Subcutaneous abdominal adipose tissue (tissue), 5 donors: ENCODE data around the gene MYBBP1A.

Experiments
- H3K27ac ChIP-seq: one replicate; pipeline ENCODE4 v1.7.0; 2013; ENCODE audit warnings: low read depth, mild to moderate bottlenecking, inconsistent platforms, low read length, moderate library complexity
- H3K27me3 ChIP-seq, 5 donors: one replicate each; pipeline ENCODE4 v1.7.0; 2013; ENCODE audit warnings: low read length in 5 of 5, inconsistent platforms in 1 of 5; ENCODE audit not compliant: control insufficient read depth in 5 of 5, insufficient read depth in 4 of 5
- H3K36me3 ChIP-seq, 5 donors: one replicate each; pipeline ENCODE4 v1.7.0; 2013; ENCODE audit warnings: low read length in 5 of 5; ENCODE audit not compliant: control insufficient read depth in 5 of 5, insufficient read depth in 5 of 5
- H3K4me1 ChIP-seq, 5 donors: one replicate each; pipeline ENCODE4 v1.7.0; 2013; ENCODE audit warnings: low read length in 5 of 5, mild to moderate bottlenecking in 3 of 5, moderate library complexity in 1 of 5; ENCODE audit not compliant: control insufficient read depth in 5 of 5, insufficient read depth in 5 of 5
- H3K4me3 ChIP-seq, 5 donors: one replicate each; pipeline ENCODE4 v1.7.0; 2013; ENCODE audit warnings: low read length in 5 of 5, low read depth in 1 of 5
- H3K9ac ChIP-seq, 5 donors: one replicate each; pipeline ENCODE4 v1.7.0; 2013; ENCODE audit warnings: low read length in 5 of 5, mild to moderate bottlenecking in 4 of 5, moderate library complexity in 3 of 5
- H3K9me3 ChIP-seq, 5 donors: one replicate each; pipeline ENCODE4 v1.7.0; 2013; ENCODE audit warnings: low read length in 5 of 5; ENCODE audit not compliant: control insufficient read depth in 5 of 5
- donor health status: healthy.
- donor health status: healthy.
- donor health status: healthy.
- donor health status: healthy.
- donor health status: healthy.

The MYBBP1A gene

GRCh38 chr17:4538236-4539002, 16.8 kb downstream of the MYBBP1A start:
- H3K27ac ChIP-seq = peak overlapping the region; percentile 60
- no peaks in the 10 kb centered on the region for H3K9me3 ChIP-seq
- no peak overlapping the region for H3K9ac ChIP-seq
- H3K27me3 ChIP-seq = no peaks in the 10 kb centered on the region
- peak overlapping the region in 1 of 5 donors; percentile 6 for H3K4me3 ChIP-seq
- peaks cover 14 to 83% (median 56%) of the 10 kb centered on the region in 5 donors for H3K4me1 ChIP-seq
- H3K36me3 ChIP-seq = peaks cover 0 to 60% (median 49%) of the 10 kb centered on the region in 5 donors

- Histone ChIP-seq H3K9ac (peak overlapping the region in 2 of 5 donors; percentile 38 to 75), H3K27me3 (no peaks in the 10 kb centered on the region), H3K27ac (peak overlapping the region; percentile 60), H3K4me3 (peak overlapping the region in 3 of 5 donors; percentile 6 to 56 (median 22)), H3K4me1 (peaks cover 14 to 91% (median 56%) of the 10 kb centered on the region in 5 donors), H3K9me3 (no peaks in the 10 kb centered on the region), H3K36me3 (peaks cover 0 to 52% (median 41%) of the 10 kb centered on the region in 5 donors)
Measured at GRCh38 chr17:4537451-4538235, 17.5 kb downstream of the MYBBP1A start.

GRCh38 chr17:4536742-4537411, 18.3 kb downstream of the MYBBP1A start:
- H3K27ac ChIP-seq = peak overlapping the region; percentile 60

GRCh38 chr17:4536259-4536741, 18.9 kb downstream of the MYBBP1A start:
- Histone ChIP-seq H3K27ac (peak overlapping the region; percentile 60), H3K4me1 (peaks cover 15 to 97% (median 58%) of the 10 kb centered on the region in 5 donors), H3K9me3 (no peaks in the 10 kb centered on the region), H3K27me3 (no peaks in the 10 kb centered on the region), H3K36me3 (peaks cover 0 to 38% (median 28%) of the 10 kb centered on the region in 5 donors), H3K9ac (peak overlapping the region in 1 of 5 donors; percentile 23), H3K4me3 (peak overlapping the region in 2 of 5 donors; percentile 7 to 11)

More at GRCh38 chr17:4536742-4537411, 18.3 kb downstream of the MYBBP1A start:
- H3K4me3 ChIP-seq = peak overlapping the region; percentile 6 to 56 (median 11)
- H3K36me3 ChIP-seq = peaks cover 0 to 44% (median 34%) of the 10 kb centered on the region in 5 donors
- no peaks in the 10 kb centered on the region for H3K9me3 ChIP-seq
- H3K9ac ChIP-seq = peak overlapping the region in 2 of 5 donors; percentile 38 to 75
- H3K27me3 ChIP-seq = no peaks in the 10 kb centered on the region
- peaks cover 15 to 97% (median 58%) of the 10 kb centered on the region in 5 donors for H3K4me1 ChIP-seq

GRCh38 chr17:4535667-4536258, 19.4 kb downstream of the MYBBP1A start:
- Histone ChIP-seq H3K9me3 (no peaks in the 10 kb centered on the region), H3K4me1 (peaks cover 15 to 97% (median 61%) of the 10 kb centered on the region in 5 donors), H3K36me3 (peaks cover 0 to 33% (median 23%) of the 10 kb centered on the region in 5 donors), H3K27me3 (no peaks in the 10 kb centered on the region), H3K9ac (no peak overlapping the region), H3K4me3 (no peak overlapping the region), H3K27ac (no peak overlapping the region)

GRCh38 chr17:4534928-4535666, 20.1 kb downstream of the MYBBP1A start:
- Histone ChIP-seq H3K36me3 (peaks cover 0 to 26% (median 16%) of the 10 kb centered on the region in 5 donors), H3K27ac (peak overlapping the region; percentile 1), H3K9me3 (no peaks in the 10 kb centered on the region), H3K4me1 (peaks cover 15 to 97% (median 60%) of the 10 kb centered on the region in 5 donors), H3K9ac (no peak overlapping the region), H3K27me3 (no peaks in the 10 kb centered on the region), H3K4me3 (no peak overlapping the region)

- H3K9ac ChIP-seq = peak overlapping the region in 1 of 5 donors; percentile 56
- no peaks in the 10 kb centered on the region for H3K9me3 ChIP-seq
- no peak overlapping the region for H3K4me3 ChIP-seq
- no peaks in the 10 kb centered on the region for H3K27me3 ChIP-seq
- peaks cover 0 to 20% (median 11%) of the 10 kb centered on the region in 5 donors for H3K36me3 ChIP-seq
- peak overlapping the region; percentile 1 for H3K27ac ChIP-seq
- H3K4me1 ChIP-seq = peaks cover 15 to 97% (median 59%) of the 10 kb centered on the region in 5 donors
Measured at GRCh38 chr17:4534515-4534914, 20.7 kb downstream of the MYBBP1A start.

GRCh38 chr17:4533523-4534504, 21.4 kb downstream of the MYBBP1A start:
- H3K36me3 ChIP-seq = peaks cover 0 to 13% (median 4%) of the 10 kb centered on the region in 5 donors
- no peaks in the 10 kb centered on the region for H3K9me3 ChIP-seq
- H3K9ac ChIP-seq = peak overlapping the region in 1 of 5 donors; percentile 56
- no peaks in the 10 kb centered on the region for H3K27me3 ChIP-seq
- peak overlapping the region; percentile 1 for H3K27ac ChIP-seq
- H3K4me1 ChIP-seq = peaks cover 15 to 95% (median 60%) of the 10 kb centered on the region in 5 donors
- peak overlapping the region in 1 of 5 donors; percentile 6 for H3K4me3 ChIP-seq
